Osteocyte (in vitro differentiated cells): ENCODE data around the gene BRD3. TPM values are rescaled to one million over a fixed set of nuclear protein-coding genes. Genes with fewer than 3 reads are reported as not detected.

Source experiments
- DNase-seq: peaks from one replicate; pipeline ENCODE4 v3.0.0; 2021; ENCODE audit warnings: mixed read lengths; ENCODE audit not compliant: unreplicated experiment; ENCODE audit errors: extremely low spot score
- H3K27ac Mint-ChIP-seq: one replicate; pipeline ENCODE4 v1.8.0; 2021; ENCODE audit warnings: mild to moderate bottlenecking, mixed read lengths; ENCODE audit not compliant: unreplicated experiment
- H3K27me3 Mint-ChIP-seq: one replicate; pipeline ENCODE4 v1.8.0; 2021; ENCODE audit warnings: mixed read lengths; ENCODE audit not compliant: unreplicated experiment
- H3K36me3 Mint-ChIP-seq: one replicate; pipeline ENCODE4 v1.8.0; 2021; ENCODE audit warnings: mixed read lengths; ENCODE audit not compliant: unreplicated experiment
- H3K4me1 Mint-ChIP-seq: one replicate; pipeline ENCODE4 v1.8.0; 2021; ENCODE audit warnings: mixed read lengths; ENCODE audit not compliant: unreplicated experiment
- H3K4me3 Mint-ChIP-seq: one replicate; pipeline ENCODE4 v1.8.0; 2021; ENCODE audit warnings: mild to moderate bottlenecking, moderate library complexity, mixed read lengths; ENCODE audit not compliant: unreplicated experiment
- H3K9me3 Mint-ChIP-seq: one replicate; pipeline ENCODE4 v1.8.0; 2021; ENCODE audit warnings: mixed read lengths; ENCODE audit not compliant: unreplicated experiment
- total RNA-seq: library from RNA; stranded (reverse); gene quantifications from 2 replicates; pipeline ENCODE4 v1.2.1, GENCODE V29; 2021
- TF ChIP-seq, protein P1 (sequence below): fragments of 200-600 bp; sonication (generic); IDR thresholded peaks from 2 replicates; pipeline ENCODE4 v1.5.0; 2021; ENCODE audit warnings: antibody characterized with exemption, mild to moderate bottlenecking, moderate library complexity

Gene BRD3
- total RNA-seq, 1 donor from 2014 or later: 56.2 TPM

DNA sequence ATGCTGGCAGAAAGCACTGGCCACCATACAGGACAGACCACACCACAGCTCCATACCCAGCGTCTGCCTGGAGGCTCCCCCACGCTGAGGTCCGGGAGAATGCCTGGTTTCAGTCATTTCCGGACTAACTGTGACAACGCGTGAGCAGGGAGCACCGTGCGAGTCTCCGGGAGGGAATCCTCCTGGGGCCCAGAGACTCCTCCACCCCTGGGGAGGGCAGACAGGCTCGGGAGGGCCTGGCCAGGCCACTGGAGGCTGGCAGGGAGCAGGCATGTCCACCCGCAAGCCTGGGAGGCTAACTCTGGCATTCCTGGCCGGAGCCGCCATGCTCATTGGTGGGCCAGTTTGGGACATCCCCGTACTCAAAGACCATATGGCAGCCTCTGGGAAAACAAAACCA, 36.0 kb downstream of the BRD3 start:
- H3K27ac Mint-ChIP-seq: no peak overlapping the region
- peaks cover 37% of the 10 kb centered on the region for H3K36me3 Mint-ChIP-seq
- no peak overlapping the region for H3K4me3 Mint-ChIP-seq
- no peaks in the 10 kb centered on the region for H3K4me1 Mint-ChIP-seq
- H3K9me3 Mint-ChIP-seq: no peaks in the 10 kb centered on the region
- DNase-seq: no peak
- no peaks in the 10 kb centered on the region for H3K27me3 Mint-ChIP-seq
- TF ChIP-seq, protein P1, sequence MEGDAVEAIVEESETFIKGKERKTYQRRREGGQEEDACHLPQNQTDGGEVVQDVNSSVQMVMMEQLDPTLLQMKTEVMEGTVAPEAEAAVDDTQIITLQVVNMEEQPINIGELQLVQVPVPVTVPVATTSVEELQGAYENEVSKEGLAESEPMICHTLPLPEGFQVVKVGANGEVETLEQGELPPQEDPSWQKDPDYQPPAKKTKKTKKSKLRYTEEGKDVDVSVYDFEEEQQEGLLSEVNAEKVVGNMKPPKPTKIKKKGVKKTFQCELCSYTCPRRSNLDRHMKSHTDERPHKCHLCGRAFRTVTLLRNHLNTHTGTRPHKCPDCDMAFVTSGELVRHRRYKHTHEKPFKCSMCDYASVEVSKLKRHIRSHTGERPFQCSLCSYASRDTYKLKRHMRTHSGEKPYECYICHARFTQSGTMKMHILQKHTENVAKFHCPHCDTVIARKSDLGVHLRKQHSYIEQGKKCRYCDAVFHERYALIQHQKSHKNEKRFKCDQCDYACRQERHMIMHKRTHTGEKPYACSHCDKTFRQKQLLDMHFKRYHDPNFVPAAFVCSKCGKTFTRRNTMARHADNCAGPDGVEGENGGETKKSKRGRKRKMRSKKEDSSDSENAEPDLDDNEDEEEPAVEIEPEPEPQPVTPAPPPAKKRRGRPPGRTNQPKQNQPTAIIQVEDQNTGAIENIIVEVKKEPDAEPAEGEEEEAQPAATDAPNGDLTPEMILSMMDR: no peak

DNA sequence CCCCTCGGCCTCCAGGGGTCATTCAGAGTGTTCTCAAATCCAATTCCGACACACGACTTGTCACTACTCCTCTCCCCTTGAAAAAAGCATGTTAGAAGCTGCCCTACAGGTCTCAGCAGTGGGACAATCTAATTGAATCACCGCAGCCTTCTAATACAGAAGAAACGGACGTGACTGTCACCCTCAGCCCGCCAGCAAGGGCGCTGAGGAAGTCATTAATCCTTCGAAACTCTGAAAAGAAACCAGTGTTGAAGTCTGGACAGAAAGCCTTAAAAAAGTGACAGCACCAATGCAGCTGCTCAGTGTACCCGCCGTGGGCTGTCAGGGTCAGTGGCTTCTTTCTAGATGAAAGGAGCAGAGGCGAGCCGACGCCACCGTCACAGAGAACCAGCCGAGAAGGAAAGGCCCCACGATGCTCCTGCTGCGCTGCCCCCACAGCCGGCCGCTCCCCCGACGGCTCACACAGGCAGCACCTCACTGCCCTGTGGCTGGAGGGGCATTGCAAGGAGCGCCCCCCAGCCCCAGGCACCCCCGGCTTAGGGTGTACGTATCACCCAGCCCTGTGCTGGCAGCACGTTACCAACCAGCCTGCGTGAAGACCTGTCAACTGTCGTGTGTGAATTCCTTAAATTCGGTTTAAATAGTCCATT, 36.9 kb downstream of the BRD3 start:
- Mint-ChIP-seq H3K36me3 (peaks cover 28% of the 10 kb centered on the region), H3K9me3 (no peaks in the 10 kb centered on the region), H3K4me1 (peaks cover 5% of the 10 kb centered on the region), H3K4me3 (no peak overlapping the region), H3K27ac (no peak overlapping the region), H3K27me3 (no peaks in the 10 kb centered on the region)
- no peak for DNase-seq
- TF ChIP-seq, protein P1: no peak

DNA sequence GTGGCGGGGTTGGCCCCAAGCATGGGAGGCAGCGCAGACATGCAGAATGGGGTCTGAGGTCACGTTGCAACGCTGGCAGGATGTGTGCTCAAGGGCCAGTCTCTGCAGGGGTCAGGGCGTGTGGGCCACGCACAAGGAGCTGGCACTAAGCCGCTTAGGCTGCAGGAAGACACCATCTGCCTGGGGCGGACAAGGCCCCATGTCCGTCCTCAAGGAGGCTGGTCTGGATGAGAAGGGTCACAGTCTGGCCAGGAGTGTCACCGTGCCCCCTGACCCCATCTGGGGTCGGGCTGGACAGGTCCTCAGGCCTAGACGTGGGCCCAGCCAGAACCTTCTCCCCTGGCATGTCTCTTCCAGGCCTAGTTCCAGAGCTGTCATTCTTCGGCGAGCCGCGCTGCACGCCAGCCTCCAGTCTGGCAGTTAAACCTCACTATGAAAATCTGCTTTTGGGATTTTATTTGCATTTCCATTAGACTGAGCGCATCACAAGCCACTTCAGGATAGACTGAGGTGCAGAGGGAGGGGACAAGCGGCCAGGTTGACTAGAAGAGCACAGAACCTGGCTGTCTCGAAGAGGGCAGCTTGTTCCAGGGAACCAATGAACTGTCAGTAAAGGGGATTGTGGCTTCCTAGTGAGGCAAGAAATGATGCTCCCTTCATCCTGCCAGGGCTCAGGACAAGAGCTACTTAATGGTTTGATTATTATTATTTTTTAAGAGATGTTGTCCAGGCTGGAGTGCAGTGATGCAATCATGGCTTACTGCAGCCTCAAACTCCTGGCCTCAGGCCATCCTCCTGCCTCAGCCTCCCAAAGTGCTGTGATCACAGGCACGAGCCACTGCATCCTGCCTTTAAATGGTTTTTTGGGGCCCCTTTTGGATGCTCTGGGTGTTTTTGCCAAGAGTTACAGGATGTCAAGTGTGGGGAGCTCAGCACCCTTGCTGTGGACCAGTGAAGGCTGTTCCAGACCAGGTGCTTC, 38.3 kb downstream of the BRD3 start:
- Mint-ChIP-seq H3K36me3 (peaks cover 19% of the 10 kb centered on the region), H3K4me3 (no peak overlapping the region), H3K4me1 (peaks cover 7% of the 10 kb centered on the region), H3K27ac (no peak overlapping the region), H3K9me3 (no peaks in the 10 kb centered on the region), H3K27me3 (no peaks in the 10 kb centered on the region)
- TF ChIP-seq, protein P1: no peak
- no peak for DNase-seq

DNA sequence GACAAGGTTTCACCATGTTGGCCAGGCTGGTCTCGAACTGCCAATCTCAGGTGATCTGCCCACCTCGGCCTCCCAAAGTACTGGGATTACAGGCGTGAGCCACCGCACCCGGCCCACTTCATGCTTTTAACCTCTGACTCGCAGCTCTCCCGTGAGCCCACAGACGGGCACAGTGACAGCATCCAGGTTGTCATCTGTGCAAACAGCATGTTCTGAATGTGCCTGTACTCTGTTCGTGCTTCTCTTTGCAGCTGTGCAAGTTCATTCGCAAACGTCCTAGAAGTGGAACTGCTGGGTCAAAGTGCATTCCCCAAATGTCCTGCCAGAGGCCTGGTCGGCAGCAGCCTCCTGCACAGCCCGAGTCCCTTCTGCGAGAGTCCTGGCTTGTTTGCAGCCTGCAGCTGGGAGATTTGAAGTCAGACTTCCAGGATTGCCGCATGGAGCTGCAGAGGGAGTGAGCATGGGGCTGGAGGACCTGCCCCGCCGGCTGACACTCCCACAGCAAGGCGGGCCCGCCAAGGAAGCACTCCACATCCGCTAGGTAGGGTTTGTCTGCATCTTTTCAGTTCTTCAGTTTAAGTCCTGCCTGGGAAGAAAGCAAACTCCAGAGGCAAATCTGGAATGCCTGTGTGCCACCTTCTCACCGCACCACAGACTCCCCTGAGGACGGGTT, 39.1 kb downstream of the BRD3 start:
- no peaks in the 10 kb centered on the region for H3K27me3 Mint-ChIP-seq
- DNase-seq: no peak
- H3K4me3 Mint-ChIP-seq: no peak overlapping the region
- TF ChIP-seq, protein P1: no peak
- no peak overlapping the region for H3K27ac Mint-ChIP-seq
- H3K9me3 Mint-ChIP-seq: no peaks in the 10 kb centered on the region
- peaks cover 10% of the 10 kb centered on the region for H3K4me1 Mint-ChIP-seq
- H3K36me3 Mint-ChIP-seq: peaks cover 19% of the 10 kb centered on the region
